SKM-1 (cell line): ENCODE data around the gene ANK3.
A peak's percentile ranks its signal among the peaks of the same experiment; 100 is the strongest.

Source experiments
- DNase-seq: peaks from one replicate; lab custom pipeline; 2025; ENCODE audit not compliant: unreplicated experiment; lab: John Stamatoyannopoulos, UW

The ANK3 gene

GRCh38 chr10:60236869-60237524 is 152.7 kb downstream of the ANK3 start:
- DNase-seq: peak; percentile 92

- DNase-seq: no peak
Measured at GRCh38 chr10:60235001-60235400, 154.7 kb downstream of the ANK3 start.

DNA sequence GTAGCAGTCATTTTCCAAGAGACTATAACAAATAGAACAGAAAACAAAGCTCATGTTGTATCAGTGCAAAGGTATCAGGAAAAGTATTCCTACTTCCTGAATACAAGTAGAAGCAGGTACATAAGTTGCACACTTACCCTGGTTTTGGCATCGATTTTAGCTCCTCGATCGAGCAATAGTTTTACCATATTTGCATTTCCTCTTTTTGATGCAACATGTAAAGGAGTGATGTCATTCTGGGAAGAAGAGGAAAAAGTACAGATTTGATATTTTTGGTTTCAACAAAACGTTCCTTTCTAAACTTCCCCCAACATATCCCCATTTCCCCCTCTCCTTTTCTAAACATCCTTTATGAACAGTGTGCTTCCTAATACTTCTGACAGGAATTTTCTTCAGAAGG is 155.1 kb downstream of the ANK3 start:
- DNase-seq: no peak

- DNase-seq: no peak
Measured at GRCh38 chr10:60230892-60231291, 158.8 kb downstream of the ANK3 start.

GRCh38 chr10:60224066-60224705 is 165.5 kb downstream of the ANK3 start:
- DNase-seq: no peak

DNA sequence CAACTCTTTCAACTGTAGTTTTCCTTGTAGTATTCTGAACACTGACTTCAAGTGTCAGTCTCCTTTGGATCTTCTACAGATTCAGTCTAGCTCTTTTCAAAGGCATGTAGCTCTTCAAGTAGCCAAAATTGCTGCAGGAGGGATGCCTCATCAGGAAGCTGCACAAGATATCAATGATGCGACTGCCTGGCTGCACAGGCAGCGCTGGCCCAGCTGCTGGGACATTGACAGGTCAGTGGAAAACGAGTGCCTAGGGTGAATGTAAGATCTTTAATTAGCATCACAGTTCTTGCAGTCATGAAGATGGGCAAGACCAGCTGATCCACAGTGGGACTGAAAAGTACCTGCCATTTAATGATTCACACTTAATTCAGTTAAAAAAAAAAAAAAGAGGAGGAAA is 167.6 kb downstream of the ANK3 start:
- DNase-seq: no peak

DNA sequence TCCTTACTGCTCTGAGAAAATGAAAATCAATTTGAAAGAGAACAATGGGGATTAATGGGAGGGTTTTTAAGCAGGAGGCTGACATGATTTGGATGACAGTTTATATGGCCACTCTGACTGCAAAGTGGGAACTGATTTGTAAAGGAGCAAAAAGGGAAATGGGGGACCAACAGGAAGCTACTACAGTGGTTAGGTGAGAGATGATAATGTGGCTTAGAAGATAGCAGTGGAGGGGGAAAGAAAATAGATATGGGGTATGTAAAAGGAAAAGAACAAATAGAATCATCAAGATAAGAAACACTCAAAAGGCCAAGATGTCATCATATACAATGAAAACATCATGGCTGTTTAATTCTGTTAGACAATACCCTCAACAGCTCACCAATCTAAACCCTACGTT is 177.5 kb downstream of the ANK3 start:
- no peak for DNase-seq

DNA sequence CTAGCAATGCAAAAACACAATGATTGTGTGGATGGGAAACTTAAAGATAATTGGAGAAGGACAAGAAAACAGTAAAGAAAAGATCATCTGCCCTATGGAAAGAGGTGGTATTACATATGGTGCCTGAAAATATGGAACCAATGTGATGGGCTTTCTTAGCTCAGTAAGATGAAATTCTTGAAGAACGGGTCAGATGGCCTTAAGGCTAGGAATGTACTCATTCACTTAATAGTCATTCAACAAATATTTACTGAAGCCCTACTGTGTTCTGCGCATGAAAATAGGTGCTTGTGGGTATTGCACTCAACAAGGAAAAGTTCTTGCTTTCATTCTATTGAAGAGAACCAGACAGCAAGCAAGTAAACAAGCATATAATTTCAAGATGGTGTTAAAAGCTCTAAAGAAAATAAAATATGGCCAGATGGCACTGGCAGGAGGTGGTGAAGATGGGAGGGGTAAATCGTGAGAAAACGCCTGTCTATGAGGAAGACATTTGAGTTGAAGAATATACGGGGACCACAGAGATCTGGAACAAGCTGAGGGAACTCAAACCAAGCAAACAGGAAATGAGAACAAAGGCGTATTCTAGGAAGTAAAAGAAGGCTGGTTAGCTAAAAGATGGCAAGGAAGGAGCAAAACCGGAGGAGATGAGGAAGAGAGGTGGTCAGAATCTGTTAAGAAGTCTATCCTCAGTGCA is 179.7 kb downstream of the ANK3 start:
- no peak for DNase-seq

DNA sequence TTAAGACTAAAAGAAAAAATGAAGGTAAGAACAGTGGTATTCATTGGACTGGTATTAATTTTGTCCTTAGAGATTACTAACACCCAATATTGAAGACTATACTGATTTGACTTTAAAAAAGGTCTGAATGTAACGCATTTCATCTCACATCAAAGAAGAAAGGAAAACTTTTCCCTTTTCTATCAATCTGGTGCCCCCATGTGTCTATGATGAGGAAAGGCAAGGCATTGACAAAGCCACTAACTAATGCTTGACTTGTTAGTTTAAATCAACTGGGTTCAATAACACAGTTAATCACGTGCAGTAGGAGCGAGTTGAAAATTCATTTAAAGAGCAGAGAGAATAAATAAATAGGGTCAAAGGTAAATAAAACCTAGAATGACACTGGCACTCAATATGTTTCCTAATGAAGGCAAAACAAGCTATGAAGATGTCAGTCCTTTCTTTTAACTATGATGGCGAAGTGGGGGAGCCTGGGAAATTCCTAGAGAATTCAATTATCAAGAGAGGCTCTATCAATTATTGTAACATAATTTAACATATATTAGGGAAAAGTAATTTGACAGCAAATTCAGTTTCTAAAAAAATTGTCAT is 180.9 kb downstream of the ANK3 start:
- DNase-seq: no peak

- DNase-seq: no peak
Measured at GRCh38 chr10:60207894-60208293, 181.8 kb downstream of the ANK3 start.

GRCh38 chr10:60206735-60207134 is 182.9 kb downstream of the ANK3 start:
- no peak for DNase-seq

DNA sequence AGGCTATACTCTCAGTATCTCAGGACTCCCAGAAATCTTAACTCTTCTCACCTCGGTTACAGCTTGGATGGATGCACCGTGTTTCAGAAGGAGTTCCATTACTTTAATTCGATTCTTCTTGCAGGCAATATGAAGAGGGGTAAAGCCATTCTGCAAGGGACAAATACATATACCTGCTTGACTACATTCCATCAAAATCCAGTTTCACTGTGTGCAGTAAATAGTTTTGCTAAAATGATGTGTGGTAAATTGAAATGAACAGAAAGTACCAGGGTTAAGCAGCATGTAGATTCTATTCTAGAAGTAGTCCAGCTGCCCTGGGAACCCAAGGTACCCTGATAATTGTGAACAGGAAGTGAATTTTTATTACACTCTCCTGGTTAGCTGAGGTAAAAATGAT is 183.9 kb downstream of the ANK3 start:
- DNase-seq: no peak

- DNase-seq: peak; percentile 33
Measured at GRCh38 chr10:60203993-60204618, 185.6 kb downstream of the ANK3 start.

GRCh38 chr10:60200682-60201053 is 189.0 kb downstream of the ANK3 start:
- DNase-seq: no peak

DNA sequence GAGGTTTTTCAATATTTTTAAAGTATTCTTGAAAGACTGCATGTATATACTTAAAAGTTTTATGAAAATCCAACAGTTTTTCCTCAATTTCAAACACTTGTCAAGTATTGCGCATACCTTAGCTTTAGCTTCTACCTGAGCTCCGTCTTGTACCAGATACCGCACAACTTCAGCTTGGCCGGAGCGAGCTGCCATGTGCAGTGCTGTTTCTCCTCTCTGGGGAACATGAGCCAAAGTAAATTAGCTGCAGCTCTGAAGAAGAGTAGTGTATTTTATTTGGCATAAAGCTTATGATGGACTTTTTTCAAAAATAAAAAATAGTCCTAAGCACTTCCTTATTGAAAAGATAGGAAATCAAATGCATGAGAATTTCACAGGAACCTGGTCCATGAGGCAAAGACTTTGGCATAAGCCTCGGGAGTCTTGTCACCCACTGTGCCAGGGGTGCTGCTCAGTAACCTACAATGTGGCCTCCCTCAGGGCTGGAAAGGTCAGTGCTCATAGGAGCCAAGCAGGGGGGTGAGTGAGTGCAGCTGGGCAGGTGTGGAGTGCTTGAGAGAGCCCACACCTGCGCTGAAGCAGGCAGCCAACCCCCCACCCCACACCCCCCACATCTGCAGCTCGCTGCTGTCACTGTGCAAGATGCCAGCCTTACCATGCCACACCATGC is 189.5 kb downstream of the ANK3 start:
- DNase-seq: no peak

GRCh38 chr10:60197206-60197605 is 192.5 kb downstream of the ANK3 start:
- DNase-seq: no peak

- no peak for DNase-seq
Measured at GRCh38 chr10:60194421-60194820, 195.3 kb downstream of the ANK3 start.

DNA sequence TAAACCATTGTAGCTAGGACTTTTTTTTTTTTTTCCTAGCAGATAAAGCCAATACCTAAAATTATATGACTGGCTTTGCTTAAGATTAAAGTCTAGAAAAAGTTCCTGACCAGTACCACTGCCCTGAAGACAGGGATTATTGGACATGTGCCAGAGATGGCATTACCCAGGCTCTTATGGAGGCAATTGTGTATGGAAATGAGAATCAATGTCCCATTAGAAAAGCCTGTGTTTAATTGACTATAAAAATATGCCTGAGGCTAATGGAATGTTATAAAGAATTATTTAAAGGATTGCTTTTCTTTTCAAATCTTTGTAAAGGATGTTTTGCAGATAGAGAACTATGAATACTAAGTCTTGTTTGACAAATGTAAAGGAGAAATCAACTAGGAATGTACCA is 196.7 kb downstream of the ANK3 start:
- no peak for DNase-seq

GRCh38 chr10:60189861-60190475 is 199.7 kb downstream of the ANK3 start:
- no peak for DNase-seq

DNA sequence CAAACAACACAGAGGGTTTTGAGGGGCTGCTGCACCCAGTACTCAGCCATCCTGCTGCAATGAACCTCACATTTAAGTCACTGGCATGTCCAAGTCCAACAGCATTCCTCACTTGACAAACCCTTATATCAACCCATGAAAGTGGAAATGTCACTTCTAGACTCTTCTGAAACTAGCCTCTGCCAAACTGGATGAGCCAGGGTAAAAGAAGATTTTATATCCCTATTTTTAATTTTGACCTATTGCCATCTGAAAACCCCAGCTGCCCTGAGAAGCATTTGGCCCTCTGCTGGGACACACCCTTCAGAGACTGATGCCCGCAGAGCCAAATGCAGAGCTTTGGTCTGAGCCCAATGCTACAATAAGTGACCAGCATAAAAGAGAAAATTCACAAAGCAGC is 201.1 kb downstream of the ANK3 start:
- DNase-seq: no peak

- no peak for DNase-seq
Measured at GRCh38 chr10:60187691-60188090, 202.0 kb downstream of the ANK3 start.
